IPS-18a (cell line): Measurements from ENCODE around the gene SPTB.

ENCODE experiments used
- H3K27ac ChIP-seq: one replicate; pipeline ENCODE4 v1.5.1; 2013; ENCODE audit warnings: low read length
- H3K27me3 ChIP-seq: one replicate; pipeline ENCODE4 v1.6.1; 2013; ENCODE audit warnings: mild to moderate bottlenecking, low read length; ENCODE audit not compliant: control insufficient read depth, insufficient read depth
- H3K36me3 ChIP-seq: one replicate; pipeline ENCODE4 v1.6.1; 2013; ENCODE audit warnings: low read depth, low read length; ENCODE audit not compliant: control insufficient read depth
- H3K4me1 ChIP-seq: one replicate; pipeline ENCODE4 v1.6.1; 2013; ENCODE audit warnings: low read depth, low read length; ENCODE audit not compliant: control insufficient read depth
- H3K4me3 ChIP-seq: one replicate; pipeline ENCODE4 v1.5.1; 2013; ENCODE audit warnings: low read length
- H3K9ac ChIP-seq: one replicate; pipeline ENCODE4 v1.6.1; 2013; ENCODE audit warnings: mild to moderate bottlenecking, low read length, moderate library complexity
- H3K9me3 ChIP-seq: one replicate; pipeline ENCODE4 v1.6.1; 2013; ENCODE audit warnings: low read depth, low read length; ENCODE audit not compliant: control insufficient read depth

The SPTB gene

DNA sequence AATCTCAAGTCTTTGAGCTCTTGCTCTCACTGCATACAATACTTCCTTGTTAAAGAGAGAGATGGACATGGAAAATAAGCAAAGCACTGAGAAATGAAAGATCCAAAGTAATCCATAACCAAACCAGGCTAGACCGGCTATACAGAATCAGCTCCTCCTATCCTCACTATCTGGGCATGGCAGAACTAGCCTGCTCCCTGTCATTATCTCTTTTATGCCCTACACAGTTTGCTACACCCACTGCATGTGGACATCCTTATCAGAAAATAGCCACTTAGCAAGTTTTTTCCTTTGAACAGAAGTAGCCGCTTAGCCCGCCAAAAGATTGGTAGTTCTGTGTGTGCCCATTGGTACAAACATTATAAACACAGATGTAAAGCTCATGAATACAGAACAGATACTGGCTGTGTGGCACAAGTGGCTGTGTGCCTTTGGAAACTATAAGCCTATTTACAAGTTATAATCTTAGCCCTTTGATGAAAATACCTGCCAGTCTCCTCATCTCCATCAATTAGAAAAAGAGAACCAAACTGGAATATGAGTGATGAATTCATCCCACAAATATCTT, 34.7 kb downstream of the SPTB start:
- peaks cover 3% of the 10 kb centered on the region for H3K4me1 ChIP-seq
- no peaks in the 10 kb centered on the region for H3K27me3 ChIP-seq
- H3K9me3 ChIP-seq, result no peaks in the 10 kb centered on the region
- no peak overlapping the region for H3K4me3 ChIP-seq
- H3K9ac ChIP-seq, result no peak overlapping the region
- no peak overlapping the region for H3K27ac ChIP-seq
- H3K36me3 ChIP-seq, result no peaks in the 10 kb centered on the region

DNA sequence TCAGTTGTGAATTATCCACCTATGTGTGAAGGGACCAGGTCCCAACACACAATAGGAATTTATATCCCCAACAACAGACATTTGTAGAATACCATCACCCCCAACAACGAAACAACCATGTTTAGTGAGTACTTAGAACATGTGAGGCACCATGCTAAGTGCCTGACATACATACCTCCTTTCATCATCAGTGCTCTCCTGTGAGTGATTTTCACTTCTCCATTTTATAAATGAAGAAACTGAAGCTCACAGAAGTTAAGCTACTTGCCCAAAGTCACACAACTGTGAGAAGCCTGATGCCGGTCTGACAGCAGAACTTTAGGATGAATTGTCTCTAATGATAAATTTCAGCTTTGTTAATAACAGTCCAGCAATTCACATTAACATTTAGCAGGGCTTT, 35.4 kb downstream of the SPTB start:
- Histone ChIP-seq H3K27me3 (no peaks in the 10 kb centered on the region), H3K9me3 (no peaks in the 10 kb centered on the region), H3K36me3 (no peaks in the 10 kb centered on the region), H3K9ac (no peak overlapping the region), H3K4me3 (no peak overlapping the region), H3K4me1 (peaks cover 3% of the 10 kb centered on the region), H3K27ac (no peak overlapping the region)

DNA sequence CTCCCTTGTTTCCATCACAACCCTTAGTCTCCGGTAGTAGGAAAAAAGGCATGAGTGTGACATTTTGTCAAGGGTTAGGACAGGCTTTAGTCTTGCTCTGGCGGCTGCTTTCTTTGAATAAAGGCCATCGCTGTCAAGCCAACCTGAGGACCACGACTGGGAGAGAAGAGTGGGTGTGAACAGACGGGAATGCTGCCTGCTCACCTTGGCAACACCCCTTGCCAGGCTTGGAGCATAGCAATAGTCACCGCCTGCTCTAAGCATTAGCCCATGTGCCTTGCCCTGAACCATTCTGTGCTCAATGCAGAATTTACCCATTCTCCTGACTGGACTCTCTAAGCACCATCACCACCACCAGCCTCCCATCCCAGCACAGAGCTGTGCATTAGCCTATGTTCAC, 36.2 kb downstream of the SPTB start:
- Histone ChIP-seq H3K27ac (no peak overlapping the region), H3K4me1 (peaks cover 3% of the 10 kb centered on the region), H3K9ac (no peak overlapping the region), H3K9me3 (no peaks in the 10 kb centered on the region), H3K36me3 (no peaks in the 10 kb centered on the region), H3K4me3 (no peak overlapping the region), H3K27me3 (no peaks in the 10 kb centered on the region)

DNA sequence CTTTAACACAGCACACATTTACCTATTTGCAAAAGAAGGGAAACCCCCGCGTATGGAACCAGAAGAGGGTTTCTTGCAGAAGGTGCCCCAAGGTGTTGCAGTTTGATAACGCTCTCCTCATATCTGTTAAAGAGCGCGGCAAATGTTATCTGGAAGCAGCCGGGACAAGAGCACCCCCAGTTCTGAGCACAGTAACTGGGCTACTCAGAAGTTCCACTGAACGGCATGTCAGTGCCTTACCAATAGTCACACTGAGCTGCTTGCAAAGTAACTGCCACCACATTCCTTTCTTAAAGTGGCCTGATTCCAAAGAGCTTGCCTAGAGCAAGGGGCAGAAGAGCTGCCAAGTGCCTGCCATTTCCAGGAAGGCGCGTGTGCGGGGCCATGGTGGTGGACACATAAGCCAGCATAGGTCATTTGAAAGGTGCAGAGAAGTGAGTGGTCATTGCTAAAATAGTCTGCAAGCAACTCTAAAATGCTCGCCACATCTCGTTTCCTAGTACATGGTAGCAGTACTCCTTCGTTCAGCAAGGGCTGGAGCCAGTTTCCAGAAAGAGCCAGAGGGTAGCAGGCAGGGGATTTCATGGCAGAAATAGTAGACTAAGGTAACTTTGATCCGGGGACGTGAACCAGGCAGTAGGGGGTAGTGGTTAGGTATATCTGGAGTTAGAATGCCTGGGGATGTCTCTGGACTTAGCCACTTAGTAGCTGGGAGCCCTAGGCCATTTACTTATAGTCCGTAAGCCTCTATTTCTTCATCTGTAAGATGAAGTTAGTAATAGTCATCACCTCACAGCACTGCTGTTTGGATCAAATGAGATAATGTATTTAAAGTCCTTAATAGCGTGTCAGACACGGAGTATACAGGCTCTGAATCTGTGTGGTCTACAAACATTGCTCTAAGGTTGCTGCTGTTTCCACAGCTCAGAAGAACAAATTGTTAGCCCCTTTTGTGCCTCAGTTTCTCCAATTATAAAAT, 37.6 kb downstream of the SPTB start:
- no peaks in the 10 kb centered on the region for H3K9me3 ChIP-seq
- no peaks in the 10 kb centered on the region for H3K36me3 ChIP-seq
- H3K4me1 ChIP-seq, result peaks cover 3% of the 10 kb centered on the region
- no peak overlapping the region for H3K4me3 ChIP-seq
- no peak overlapping the region for H3K9ac ChIP-seq
- H3K27ac ChIP-seq, result no peak overlapping the region
- no peaks in the 10 kb centered on the region for H3K27me3 ChIP-seq

DNA sequence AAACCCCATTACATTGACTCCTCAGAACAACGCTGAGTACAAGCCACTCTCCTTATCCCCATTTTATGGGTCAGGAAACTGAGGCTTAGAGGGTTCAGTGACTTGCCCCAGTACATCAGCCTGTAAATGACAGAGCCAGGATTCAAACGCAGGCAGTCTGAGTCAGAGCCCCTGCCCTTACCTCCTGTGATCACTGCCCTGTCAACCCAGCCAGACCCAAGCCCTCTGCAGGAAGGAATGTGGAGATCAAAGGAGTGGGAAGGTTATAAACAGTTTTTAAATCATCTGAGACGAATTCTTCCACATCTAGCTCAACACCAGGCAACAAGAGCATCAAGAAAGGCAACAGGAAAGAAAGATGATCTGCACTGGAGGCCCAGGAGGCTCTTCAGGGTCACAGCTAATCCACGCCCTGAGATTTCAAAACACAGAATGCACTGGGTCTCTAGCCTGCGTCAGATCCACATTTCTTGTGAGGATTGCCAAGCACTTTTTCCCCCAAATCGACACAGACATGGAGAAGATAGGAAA, 38.5 kb downstream of the SPTB start:
- H3K36me3 ChIP-seq, result no peaks in the 10 kb centered on the region
- no peaks in the 10 kb centered on the region for H3K9me3 ChIP-seq
- no peaks in the 10 kb centered on the region for H3K27me3 ChIP-seq
- no peak overlapping the region for H3K4me3 ChIP-seq
- peaks cover 3% of the 10 kb centered on the region for H3K4me1 ChIP-seq
- H3K27ac ChIP-seq, result no peak overlapping the region
- H3K9ac ChIP-seq, result no peak overlapping the region

DNA sequence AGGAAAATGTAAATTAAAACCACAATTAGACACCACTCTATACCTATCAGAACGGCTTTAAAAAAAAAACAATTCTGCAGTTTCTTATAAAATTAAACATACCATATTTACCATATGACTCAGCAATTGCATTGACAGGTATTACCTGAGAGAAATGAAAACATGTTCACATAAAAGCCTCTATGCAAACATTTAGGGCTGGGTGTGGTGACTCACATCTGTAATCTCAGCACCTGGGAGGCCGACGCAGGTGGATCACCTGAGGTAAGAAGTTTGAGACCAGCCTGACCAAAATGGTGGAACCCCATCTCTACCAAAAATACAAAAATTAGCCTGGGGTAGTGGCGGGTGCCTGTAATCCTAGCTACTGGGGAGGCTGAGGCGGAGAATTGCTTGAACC, 41.1 kb downstream of the SPTB start:
- no peak overlapping the region for H3K27ac ChIP-seq
- H3K9me3 ChIP-seq, result no peaks in the 10 kb centered on the region
- no peaks in the 10 kb centered on the region for H3K4me1 ChIP-seq
- H3K27me3 ChIP-seq, result no peaks in the 10 kb centered on the region
- H3K9ac ChIP-seq, result no peak overlapping the region
- no peak overlapping the region for H3K4me3 ChIP-seq
- H3K36me3 ChIP-seq, result no peaks in the 10 kb centered on the region

DNA sequence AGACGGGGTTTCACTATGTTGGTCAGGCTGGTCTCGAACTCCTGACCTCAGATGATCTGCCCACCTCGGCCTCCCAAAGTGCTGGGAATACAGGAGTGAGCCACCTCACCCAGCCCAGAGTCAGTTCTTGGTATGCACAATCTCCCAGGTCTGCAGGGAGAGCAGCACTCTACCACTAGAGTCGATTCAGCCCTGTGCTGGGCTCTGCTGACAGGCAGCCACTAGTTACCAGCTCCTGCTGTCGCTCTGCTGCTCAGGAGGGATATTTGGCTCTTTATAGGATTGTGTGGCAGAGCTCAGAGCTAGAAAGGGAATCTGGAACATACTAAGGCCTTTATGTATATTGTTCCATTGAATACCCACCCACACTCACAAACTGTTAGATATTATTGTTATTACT, 44.3 kb downstream of the SPTB start:
- Histone ChIP-seq H3K9ac (no peak overlapping the region), H3K36me3 (no peaks in the 10 kb centered on the region), H3K27ac (no peak overlapping the region), H3K27me3 (no peaks in the 10 kb centered on the region), H3K4me1 (peaks cover 4% of the 10 kb centered on the region), H3K4me3 (no peak overlapping the region), H3K9me3 (no peaks in the 10 kb centered on the region)

DNA sequence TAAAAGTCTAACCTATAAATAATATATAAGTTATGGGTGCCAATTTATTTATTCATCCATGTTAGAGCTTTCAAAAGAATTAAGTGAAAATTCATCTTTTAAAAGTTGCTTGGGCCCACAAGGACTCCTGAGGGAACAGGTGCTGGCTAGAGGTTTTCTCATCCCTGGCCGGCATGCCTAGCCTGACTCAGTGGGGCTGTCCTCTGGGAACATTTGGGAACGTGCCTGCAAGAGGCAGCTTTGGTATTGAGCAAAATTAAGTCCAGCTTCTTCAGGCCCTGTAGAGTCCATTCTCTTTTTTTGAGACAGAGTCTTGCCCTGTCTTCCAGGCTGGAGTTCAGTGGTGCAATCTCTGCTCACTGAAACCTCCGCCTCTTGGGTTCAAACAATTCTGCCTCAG, 44.7 kb downstream of the SPTB start:
- Histone ChIP-seq H3K4me1 (peaks cover 4% of the 10 kb centered on the region), H3K9me3 (no peaks in the 10 kb centered on the region), H3K27me3 (no peaks in the 10 kb centered on the region), H3K4me3 (no peak overlapping the region), H3K27ac (no peak overlapping the region), H3K36me3 (no peaks in the 10 kb centered on the region), H3K9ac (no peak overlapping the region)

DNA sequence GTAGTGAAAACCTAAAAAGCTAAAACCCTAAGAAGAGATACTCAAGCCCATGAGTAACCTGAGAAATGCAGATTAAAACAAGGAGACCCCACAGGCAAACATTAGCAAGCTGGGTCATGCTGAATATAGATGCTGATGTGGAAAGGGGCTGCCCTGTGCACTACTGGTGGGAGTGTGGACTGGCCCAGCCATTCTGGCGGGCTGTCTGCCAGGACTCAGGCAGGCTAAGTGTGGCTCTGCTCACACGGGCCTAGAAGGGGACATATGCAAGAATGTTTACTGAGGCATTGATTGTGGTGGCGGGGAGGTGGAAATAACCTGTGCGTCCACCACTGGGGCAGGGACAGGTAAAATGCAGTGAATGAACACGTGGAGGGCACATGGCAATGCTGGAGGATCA, 48.3 kb downstream of the SPTB start:
- Histone ChIP-seq H3K27ac (no peak overlapping the region), H3K9me3 (no peaks in the 10 kb centered on the region), H3K4me1 (peaks cover 4% of the 10 kb centered on the region), H3K4me3 (no peak overlapping the region), H3K27me3 (no peaks in the 10 kb centered on the region), H3K9ac (no peak overlapping the region), H3K36me3 (no peaks in the 10 kb centered on the region)

DNA sequence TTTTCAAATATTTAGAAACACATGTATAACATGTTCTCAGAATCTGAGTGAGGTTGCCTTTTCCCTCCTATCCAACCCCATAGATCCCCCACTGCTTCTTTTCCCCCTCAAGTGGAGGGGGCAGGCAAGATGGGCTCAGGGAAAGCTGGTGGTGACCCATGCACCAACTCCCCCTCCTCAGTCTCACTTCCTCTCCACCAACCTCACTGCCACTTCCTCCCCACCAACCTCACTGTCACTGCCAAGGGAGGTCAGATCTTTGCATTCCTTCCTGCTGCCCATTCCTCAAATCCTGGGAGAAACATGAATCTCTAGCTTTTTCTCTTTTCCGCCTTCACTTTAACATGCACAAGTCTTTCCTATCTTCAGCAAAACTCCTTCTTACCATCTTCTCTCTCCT, 48.7 kb downstream of the SPTB start:
- no peak overlapping the region for H3K27ac ChIP-seq
- H3K9ac ChIP-seq, result no peak overlapping the region
- H3K4me1 ChIP-seq, result peaks cover 4% of the 10 kb centered on the region
- H3K27me3 ChIP-seq, result no peaks in the 10 kb centered on the region
- no peaks in the 10 kb centered on the region for H3K9me3 ChIP-seq
- no peaks in the 10 kb centered on the region for H3K36me3 ChIP-seq
- no peak overlapping the region for H3K4me3 ChIP-seq

DNA sequence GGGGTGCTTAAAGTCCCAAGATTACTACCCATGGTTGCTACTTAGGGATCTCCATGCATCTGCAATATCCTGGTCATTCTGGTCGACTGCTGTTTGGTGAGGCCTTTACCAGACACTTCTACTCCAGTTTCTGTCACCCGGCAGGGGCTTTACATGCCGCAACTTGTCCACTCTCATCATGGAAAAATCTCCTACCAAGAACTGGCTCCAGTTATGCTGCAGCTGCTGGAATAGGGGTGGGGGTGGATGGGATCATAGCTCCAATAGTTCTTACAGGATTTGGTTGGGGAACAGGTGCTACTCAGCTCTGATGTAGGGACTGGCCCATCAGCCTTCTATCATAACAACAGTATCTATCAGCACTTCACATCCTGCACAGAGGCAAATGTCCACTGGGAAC, 51.6 kb downstream of the SPTB start:
- H3K4me3 ChIP-seq, result no peak overlapping the region
- no peak overlapping the region for H3K27ac ChIP-seq
- peaks cover 4% of the 10 kb centered on the region for H3K4me1 ChIP-seq
- H3K9me3 ChIP-seq, result no peaks in the 10 kb centered on the region
- H3K9ac ChIP-seq, result no peak overlapping the region
- no peaks in the 10 kb centered on the region for H3K27me3 ChIP-seq
- H3K36me3 ChIP-seq, result no peaks in the 10 kb centered on the region

DNA sequence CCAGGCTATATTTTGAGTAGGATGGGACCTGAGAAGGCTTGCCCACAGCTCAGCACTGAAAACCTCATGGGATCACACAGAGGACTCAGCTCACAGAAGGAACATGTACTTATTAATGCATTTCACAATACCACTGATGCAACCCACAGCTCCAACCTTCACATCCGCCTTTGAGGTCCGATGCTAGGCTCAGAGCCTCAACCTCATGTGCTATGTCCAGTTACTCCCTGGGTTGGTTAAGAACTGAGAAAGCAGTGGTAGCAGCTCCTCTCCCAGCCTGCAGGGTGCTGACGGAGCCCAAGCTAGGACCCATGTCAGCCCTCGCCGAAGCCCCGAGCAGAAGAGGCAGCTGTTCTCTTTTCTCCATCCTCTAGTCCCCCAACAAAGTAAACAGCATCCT, 52.9 kb downstream of the SPTB start:
- Histone ChIP-seq H3K27ac (no peak overlapping the region), H3K4me1 (peaks cover 4% of the 10 kb centered on the region), H3K4me3 (no peak overlapping the region), H3K9ac (no peak overlapping the region), H3K36me3 (no peaks in the 10 kb centered on the region), H3K9me3 (no peaks in the 10 kb centered on the region), H3K27me3 (no peaks in the 10 kb centered on the region)
